ENCODE data around the gene MARVELD1. TPM values are rescaled to one million over a fixed set of nuclear protein-coding genes. Genes with fewer than 3 reads are reported as not detected.
A peak's percentile ranks its signal among the peaks of the same experiment; 100 is the strongest.

Gene MARVELD1
- total RNA-seq (2021; ENCODE audit: unreplicated experiment) (53.1 TPM), Bru-seq, nascent RNA (percentile 68 among the genes with signal in this experiment), BruChase-seq, experiment 1, labeled RNA remaining after a 2-hour chase (percentile 88 among the genes with signal in this experiment), BruChase-seq, experiment 2, labeled RNA remaining after a 6-hour chase (percentile 93 among the genes with signal in this experiment)
- 58.1 TPM for polyA plus RNA-seq (2012; ENCODE audit: insufficient read length)
- long read RNA-seq, transcript MARVELD1-201 (2 exons, 3,221 nt) = major isoform, 157 of 162 reads
- long read RNA-seq, partial matches to known transcripts = 2 of 162 reads
- long read RNA-seq, other reads (novel, unspliced or antisense) = 3 of 162 reads

- H3K4me1 ChIP-seq (ENCODE audit: control insufficient read depth, insufficient read depth, low read length) = peaks cover 21% of the 10 kb centered on the region
- CTCF ChIA-PET = interaction anchor here (0.6 kb wide), 2 partner anchors 23 to 449 kb away, joined by 5 read pairs; no protein-coding TSS in a partner anchor
- DNase-seq (ENCODE audit: low read depth, low spot score) = no peak
- BruUV-seq (replicated peaks) = no TSS peak
- in situ Hi-C loops (cut with HindIII; ENCODE audit: low pct_unique_long_range_greater_than_20kb, low sequenced_read_pairs) (no loop called here), intact Hi-C loops (cut with micrococcal nuclease; ENCODE audit: unreplicated experiment) (no loop called here)
- 0 out of 2 replicates have a peak, but pooled peaks cover 4% of the 10 kb centered on the region for H3K36me3 ChIP-seq (ENCODE audit: control insufficient read depth, insufficient read depth, low read length)
- no peaks in the 10 kb centered on the region for H3K27me3 ChIP-seq (ENCODE audit: control insufficient read depth, insufficient read depth, low read length)
- POLR2A ChIA-PET = interaction anchor here (0.5 kb wide), 1 partner anchor 288 kb away, joined by 4 read pairs; no protein-coding TSS in a partner anchor
- ATAC-seq = peak; percentile 81
- H3K4me3 ChIP-seq (ENCODE audit: low read depth in 2 of 2, low read length in 2 of 2) = peak within 1 kb of the TSS; percentile 73 to 74
- H3K27ac ChIP-seq (ENCODE audit: low read length) = peak within 1 kb of the TSS; percentile 88
- TF ChIP-seq SIN3A (IDR thresholded peaks at IDR 0.05; ENCODE audit: borderline replicate concordance, insufficient read depth, low read depth, low read length) = no peak
- no peak for TF ChIP-seq REST (IDR thresholded peaks at IDR 0.05; ENCODE audit: insufficient read depth in 1 of 2, low read depth in 2 of 2, low read length in 1 of 2)
- TF ChIP-seq POLR2AphosphoS5 (IDR thresholded peaks at IDR 0.05; ENCODE audit: low read depth, low read length) = peak; percentile 28; the same call in 1 of the 2 replicates
- no peak for TF ChIP-seq CTCF (IDR thresholded peaks at IDR 0.05)
- no peaks in the 10 kb centered on the region for H3K9me3 ChIP-seq (ENCODE audit: control insufficient read depth, insufficient read depth, low read depth, low read length)
Observed at GRCh38 chr10:97713339-97713825, at the start of gene MARVELD1. Gene MARVELD1 (plus strand): TSS chr10:97713730. CDS start chr10:97713877, 147 bp downstream.

- DNase-seq (ENCODE audit: low read depth, low spot score) (no peak), ATAC-seq (no peak)
- no peak overlapping the region for H3K4me3 ChIP-seq (ENCODE audit: low read depth in 2 of 2, low read length in 2 of 2)
- H3K27ac ChIP-seq (ENCODE audit: low read length) = no peak overlapping the region
- no peaks in the 10 kb centered on the region for H3K27me3 ChIP-seq (ENCODE audit: control insufficient read depth, insufficient read depth, low read length)
- no peaks in the 10 kb centered on the region for H3K9me3 ChIP-seq (ENCODE audit: control insufficient read depth, insufficient read depth, low read depth, low read length)
- H3K4me1 ChIP-seq (ENCODE audit: control insufficient read depth, insufficient read depth, low read length) = no peaks in the 10 kb centered on the region
- in situ Hi-C loops (cut with HindIII; ENCODE audit: low pct_unique_long_range_greater_than_20kb, low sequenced_read_pairs) = no loop called here
- BruUV-seq (replicated peaks) = no TSS peak
- intact Hi-C loops (cut with micrococcal nuclease; ENCODE audit: unreplicated experiment) = no loop called here
- peaks cover 10% of the 10 kb centered on the region for H3K36me3 ChIP-seq (ENCODE audit: control insufficient read depth, insufficient read depth, low read length)
- POLR2A ChIA-PET = no interaction called here
- TF ChIP-seq TCF7L2 (IDR thresholded peaks at IDR 0.05; ENCODE audit: low read depth, low read length) = no peak
- no peak for TF ChIP-seq SIN3A (IDR thresholded peaks at IDR 0.05; ENCODE audit: borderline replicate concordance, insufficient read depth, low read depth, low read length)
- TF ChIP-seq POLR2AphosphoS5 (IDR thresholded peaks at IDR 0.05; ENCODE audit: low read depth, low read length) = no peak
- TF ChIP-seq CTCF (IDR thresholded peaks at IDR 0.05) = no peak
- TF ChIP-seq REST (IDR thresholded peaks at IDR 0.05; ENCODE audit: insufficient read depth in 1 of 2, low read depth in 2 of 2, low read length in 1 of 2) = no peak
- CTCF ChIA-PET = no interaction called here
Observed at GRCh38 chr10:97664282-97664850, 49.2 kb upstream of the MARVELD1 start.

Data from Panc1 (cell line).